Astrocyte of the spinal cord (primary cell): ENCODE results near the gene AUTS2.
A peak's percentile ranks its signal among the peaks of the same experiment; 100 is the strongest.
"Not testable (repeated sequence)": the region's sequence is repeated elsewhere in the genome, so short reads cannot be mapped to it uniquely, and the experiment has no call there.

Experiments
- DNase-seq: peaks from one replicate; pipeline ENCODE4 v3.0.0; 2011; ENCODE audit warnings: low read depth, low spot score
- H3K4me3 ChIP-seq: 2 replicates; pipeline ENCODE4 v1.5.1; 2011; ENCODE audit warnings: low read depth, mild to moderate bottlenecking, low read length, moderate library complexity
- in situ Hi-C: cut with HindIII; loops from 2 replicates; pipeline ENCODE4 v1.10.0; 2017; ENCODE audit warnings: low sequenced_read_pairs
- TF ChIP-seq, protein P1 (sequence below): IDR thresholded peaks from 2 replicates; pipeline ENCODE4 v1.5.1; 2012; ENCODE audit warnings: low read depth, mild to moderate bottlenecking, low read length, inconsistent platforms

AUTS2 gene

DNA sequence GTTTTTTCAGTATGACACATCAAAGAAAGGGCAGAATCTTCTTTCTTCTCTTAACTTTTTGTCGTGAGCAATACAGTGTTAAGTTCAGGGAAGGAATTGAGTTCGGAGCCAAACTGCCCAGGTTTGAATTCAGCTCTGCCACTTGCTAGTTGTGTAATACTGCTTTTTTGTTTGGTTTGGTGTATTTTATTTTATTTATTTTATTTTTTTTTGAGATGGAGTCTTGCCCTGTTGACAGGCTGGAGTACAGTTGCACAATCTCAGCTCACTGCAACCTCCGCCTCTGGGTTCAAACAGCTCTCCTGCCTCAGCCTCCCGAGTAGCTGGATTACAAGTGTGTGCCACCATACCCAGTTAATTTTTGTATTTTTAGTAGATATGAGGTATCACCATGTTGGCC, 993.9 kb downstream of the AUTS2 start:
- TF ChIP-seq, protein P1, sequence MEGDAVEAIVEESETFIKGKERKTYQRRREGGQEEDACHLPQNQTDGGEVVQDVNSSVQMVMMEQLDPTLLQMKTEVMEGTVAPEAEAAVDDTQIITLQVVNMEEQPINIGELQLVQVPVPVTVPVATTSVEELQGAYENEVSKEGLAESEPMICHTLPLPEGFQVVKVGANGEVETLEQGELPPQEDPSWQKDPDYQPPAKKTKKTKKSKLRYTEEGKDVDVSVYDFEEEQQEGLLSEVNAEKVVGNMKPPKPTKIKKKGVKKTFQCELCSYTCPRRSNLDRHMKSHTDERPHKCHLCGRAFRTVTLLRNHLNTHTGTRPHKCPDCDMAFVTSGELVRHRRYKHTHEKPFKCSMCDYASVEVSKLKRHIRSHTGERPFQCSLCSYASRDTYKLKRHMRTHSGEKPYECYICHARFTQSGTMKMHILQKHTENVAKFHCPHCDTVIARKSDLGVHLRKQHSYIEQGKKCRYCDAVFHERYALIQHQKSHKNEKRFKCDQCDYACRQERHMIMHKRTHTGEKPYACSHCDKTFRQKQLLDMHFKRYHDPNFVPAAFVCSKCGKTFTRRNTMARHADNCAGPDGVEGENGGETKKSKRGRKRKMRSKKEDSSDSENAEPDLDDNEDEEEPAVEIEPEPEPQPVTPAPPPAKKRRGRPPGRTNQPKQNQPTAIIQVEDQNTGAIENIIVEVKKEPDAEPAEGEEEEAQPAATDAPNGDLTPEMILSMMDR, result no peak
- in situ Hi-C loops, result no loop called here
- no peak for DNase-seq
- H3K4me3 ChIP-seq, result no peak overlapping the region

DNA sequence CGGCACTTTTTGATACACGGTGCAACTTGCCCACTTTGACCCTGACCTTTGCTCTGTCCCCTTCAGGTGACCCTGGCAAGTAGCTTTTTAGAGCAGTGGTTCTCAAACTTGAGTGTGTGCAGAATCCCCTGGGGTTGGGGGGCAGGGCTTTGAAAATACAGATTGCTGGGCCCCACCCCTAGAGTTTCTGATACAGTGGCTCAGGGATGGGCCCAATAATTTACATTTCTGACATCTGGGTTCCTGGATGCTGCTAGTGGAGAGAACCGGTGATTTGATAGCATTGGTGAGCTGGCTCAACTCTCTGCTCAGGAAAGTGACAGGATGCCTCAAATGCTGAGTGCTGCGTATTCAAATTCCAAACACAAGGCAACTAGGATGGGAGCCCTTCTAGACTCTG, 995.9 kb downstream of the AUTS2 start:
- no peak for DNase-seq
- in situ Hi-C loops, result no loop called here
- H3K4me3 ChIP-seq, result no peak overlapping the region
- TF ChIP-seq, protein P1, result no peak

DNA sequence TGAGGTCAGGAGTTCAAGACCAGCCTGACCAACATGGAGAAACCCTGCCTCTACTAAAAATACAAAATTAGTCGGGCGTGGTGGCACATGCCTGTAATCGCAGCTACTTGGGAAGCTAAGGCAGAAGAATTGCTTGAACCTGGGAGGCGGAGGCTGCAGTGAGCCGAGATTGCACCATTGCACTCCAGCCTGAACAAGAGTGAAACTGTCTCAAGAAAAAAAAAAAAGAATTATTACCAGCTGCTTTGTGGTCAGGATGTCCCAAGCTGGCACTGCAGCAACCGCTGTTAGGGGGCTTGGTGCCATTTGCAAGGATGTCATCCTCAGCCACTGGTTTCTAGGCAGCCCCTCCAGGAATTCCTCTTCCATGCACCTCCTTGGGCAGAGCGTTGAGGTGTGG, 996.6 kb downstream of the AUTS2 start:
- DNase-seq, in situ Hi-C loops, H3K4me3 ChIP-seq: not testable (repeated sequence)

DNA sequence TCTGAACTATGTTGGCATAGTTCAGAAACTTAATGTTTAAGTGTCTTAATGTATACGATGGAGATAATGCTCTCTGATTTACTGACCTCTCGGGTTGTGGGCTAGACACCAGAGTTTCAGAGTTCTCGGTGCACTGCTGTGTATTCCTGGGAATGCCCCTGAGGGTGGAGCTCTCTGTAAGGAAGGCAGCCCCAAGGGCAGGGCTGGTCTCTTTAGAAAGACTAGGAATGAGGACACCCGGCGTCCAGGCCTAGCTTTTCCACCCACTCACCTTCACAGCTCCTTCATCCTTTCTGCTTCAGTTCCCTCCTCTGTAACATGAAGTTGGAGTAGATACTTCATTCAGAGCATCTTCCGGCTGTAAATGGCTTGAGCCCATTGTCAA, 997.1 kb downstream of the AUTS2 start:
- in situ Hi-C loops, result no loop called here
- TF ChIP-seq, protein P1, result no peak
- peak overlapping the region; percentile 30 for H3K4me3 ChIP-seq

DNA sequence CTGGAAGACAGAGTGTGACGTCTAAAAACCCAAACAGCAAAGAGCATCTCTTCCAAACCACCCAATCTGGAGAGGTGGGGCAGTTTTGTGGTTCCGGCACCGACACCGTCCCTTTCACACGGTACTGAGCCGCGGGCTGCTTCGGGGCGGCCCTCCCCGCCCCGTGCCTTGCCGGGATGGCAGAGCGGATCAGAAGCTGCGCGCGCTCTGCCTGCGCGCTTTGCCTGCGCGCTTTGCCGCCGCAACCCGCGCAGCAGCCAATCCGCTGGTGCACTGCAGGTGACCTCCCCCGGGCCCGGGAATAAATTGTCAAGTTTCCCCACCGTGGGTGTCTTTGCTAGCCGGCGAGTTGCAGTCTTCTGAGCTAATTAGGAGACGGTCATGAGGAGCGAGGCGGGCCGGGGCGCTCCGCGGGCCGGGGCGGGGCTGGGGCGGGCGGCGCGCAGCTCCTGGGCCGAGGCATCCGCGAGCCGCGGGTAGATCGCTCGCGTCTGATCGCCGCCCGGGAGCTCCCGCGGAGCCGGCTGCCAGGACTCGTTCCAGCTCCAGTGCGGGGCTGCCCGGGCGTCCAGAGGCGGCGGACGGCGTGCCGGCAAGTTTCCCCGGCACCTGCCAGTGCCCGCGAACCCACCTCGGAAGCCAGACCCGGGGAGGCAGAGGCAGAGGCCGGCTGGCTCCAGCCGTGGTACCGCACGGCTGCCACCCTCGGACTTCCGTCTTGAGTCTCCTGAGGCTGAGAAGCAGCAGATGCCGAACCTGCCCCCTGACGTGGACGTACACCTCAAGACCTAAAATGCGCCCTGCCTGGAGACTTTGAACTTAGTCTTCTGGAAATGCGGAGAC, 997.7 kb downstream of the AUTS2 start:
- DNase-seq, result no peak
- peak overlapping the region; percentile 31 for H3K4me3 ChIP-seq
- in situ Hi-C loops, result no loop called here
- TF ChIP-seq, protein P1, result no peak

More for the DNA sequence above, 997.1 kb downstream of the AUTS2 start:
- no peak for DNase-seq

DNA sequence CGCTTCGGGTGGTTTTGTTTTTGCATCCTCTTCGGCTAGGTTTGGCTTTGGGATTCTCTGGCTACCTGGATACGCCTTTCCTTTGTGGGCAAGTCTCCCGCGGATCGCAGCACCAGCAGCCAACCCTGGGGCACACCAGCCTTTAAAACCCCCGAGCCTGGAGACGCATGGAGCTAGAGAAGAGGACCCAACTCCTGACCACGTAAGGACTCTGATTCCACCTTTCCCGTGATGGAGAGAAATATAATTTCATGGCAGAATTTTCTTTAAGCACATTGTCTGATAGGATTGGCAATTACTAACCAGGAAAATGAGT, 998.3 kb downstream of the AUTS2 start:
- H3K4me3 ChIP-seq, result peak overlapping the region; percentile 31
- TF ChIP-seq, protein P1, result no peak
- DNase-seq, result no peak
- in situ Hi-C loops, result no loop called here

DNA sequence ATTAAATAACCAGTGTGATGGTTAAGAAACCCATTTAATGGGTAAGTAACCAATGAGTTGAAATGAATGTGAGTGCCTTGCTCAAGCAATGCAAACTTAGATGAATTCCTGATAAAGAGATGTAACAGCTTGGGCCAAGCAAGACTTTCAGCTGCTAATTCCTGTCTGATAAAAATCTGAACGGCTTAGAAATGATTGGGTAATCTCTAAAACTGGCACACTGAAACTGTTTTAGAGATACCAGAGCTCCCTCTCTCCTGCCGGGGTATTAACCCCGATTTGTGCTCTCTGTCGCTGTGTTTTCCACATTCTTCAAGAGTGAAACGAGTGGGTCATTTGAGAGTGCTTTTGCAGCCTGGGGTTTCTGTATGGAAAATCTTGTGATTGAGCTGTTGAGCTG, 998.8 kb downstream of the AUTS2 start:
- TF ChIP-seq, protein P1, result no peak
- no peak overlapping the region for H3K4me3 ChIP-seq
- in situ Hi-C loops, result no loop called here
- no peak for DNase-seq
